ENCODE data around the gene LRRK1.

LRRK1 gene

DNA sequence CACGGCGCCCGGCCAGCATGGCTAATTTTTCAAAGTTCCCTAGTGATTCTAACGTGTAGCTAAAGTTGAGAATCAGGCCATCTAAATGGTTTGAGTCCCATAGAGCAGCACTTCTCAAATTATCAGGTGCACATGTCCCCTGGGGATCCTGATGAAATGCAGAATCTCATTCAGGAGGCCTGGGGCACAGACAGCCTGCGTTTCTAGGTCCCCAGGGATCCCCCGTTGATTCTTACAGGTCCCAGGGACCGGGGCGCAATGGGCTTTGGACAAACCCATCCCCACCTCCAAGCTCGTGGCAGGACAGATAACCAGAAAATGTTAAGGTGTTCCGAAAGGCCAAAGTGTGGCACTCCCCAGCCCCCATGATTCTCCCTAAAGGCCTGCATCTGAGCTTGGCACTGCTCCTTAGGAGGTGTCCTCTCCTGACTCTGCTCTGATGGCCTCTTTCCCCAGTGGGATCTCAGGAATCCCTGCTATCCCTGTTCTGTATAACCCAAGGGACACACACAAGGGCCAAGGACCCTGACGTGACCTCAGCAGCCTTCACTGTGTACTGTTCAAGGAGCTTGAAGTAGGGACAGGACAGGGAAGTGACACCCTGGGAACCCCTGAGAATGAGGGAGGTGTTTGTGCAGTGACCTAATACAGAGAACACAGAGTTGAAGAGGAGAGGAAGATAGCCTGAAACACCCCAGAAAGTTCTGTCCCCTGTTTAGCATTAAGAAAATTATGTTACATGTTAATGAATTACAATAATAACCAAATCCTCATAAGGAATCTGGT is 8.0 kb downstream of the LRRK1 start:
- intact Hi-C loops (cut with DNase I) = no loop called here

DNA sequence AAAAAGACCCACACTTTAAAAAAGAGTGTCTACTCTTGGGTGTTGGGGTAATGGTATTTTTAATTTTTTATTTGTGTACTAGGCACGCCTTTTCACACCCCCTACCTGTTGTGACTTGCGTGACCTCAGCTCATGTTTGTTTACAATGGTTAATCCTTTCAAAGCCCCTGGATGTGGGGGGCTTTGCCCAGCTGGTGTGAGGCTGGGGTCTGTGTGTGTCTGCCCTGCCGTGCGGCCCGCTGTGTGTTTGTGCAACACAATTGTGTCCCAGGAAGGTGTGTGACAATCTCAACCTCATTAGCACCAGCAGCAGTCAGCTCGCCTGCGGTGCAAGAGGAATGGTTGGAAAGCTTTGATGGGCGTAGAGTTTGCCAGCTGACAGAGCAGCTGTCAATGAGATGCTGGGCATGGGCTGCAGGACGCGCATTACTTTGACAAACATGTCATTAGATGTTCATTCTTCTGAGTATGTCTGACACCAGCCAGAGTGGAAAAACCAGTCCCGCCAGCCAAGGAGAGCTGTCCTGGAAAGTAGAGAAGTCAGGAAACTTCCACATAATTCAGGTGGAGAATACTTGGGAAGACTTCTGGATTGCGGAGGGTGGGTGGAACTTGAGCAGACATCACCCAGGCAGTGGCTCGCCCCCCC is 9.6 kb downstream of the LRRK1 start:
- no peak for DNase-seq
- intact Hi-C loops (cut with DNase I) = no loop called here

More for the DNA sequence above, 8.0 kb downstream of the LRRK1 start:
- peak in 1 of 42 donors; percentile 4 for DNase-seq

DNA sequence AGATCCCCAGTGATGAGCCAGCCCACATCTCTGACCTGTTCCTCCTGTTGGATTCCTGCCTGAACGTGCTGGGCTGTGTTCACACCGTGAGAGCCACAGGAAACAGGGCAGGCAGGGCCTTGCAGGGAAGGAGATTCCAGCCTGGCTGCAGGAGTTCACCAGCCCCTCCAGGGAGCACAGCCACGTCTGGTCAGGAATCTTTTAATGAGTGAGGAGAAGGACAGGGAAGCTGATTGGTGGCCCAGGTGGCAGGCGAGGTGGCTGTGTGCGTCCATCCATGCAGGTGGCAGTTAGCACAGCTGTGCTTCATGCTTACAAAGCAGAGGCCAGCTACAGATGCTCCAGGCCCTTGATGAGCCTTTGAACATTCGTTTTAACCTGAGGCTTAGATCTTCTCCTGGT is 10.5 kb downstream of the LRRK1 start:
- intact Hi-C loops (cut with DNase I) = no loop called here
- DNase-seq = no peak

DNA sequence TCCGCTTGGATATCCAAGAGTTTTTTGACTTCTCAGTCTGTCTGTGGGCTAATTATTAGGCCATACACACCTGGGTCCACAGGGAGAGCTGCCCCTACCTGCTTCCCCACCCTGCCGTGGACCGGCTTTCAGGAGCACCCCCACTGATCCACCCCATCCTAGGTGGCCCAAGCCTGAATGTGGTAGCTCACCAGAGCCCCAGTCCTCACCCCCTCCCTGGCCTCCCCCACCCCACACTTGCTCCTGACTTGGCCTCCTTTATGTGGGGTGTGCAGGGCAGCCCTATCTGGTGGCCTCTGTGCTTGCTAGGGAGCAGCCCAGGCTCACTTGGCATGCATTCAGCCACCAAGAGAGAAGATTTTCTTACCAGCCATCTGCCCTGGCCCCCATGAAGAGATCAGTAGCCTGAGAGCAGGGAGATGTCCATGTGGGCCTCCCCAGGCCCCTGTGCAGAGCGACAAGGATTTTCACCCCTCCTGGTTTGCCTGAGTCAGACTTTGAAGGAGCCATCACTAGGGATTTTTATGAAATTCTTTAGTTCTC is 11.2 kb downstream of the LRRK1 start:
- DNase-seq = no peak
- intact Hi-C loops (cut with DNase I) = no loop called here

DNA sequence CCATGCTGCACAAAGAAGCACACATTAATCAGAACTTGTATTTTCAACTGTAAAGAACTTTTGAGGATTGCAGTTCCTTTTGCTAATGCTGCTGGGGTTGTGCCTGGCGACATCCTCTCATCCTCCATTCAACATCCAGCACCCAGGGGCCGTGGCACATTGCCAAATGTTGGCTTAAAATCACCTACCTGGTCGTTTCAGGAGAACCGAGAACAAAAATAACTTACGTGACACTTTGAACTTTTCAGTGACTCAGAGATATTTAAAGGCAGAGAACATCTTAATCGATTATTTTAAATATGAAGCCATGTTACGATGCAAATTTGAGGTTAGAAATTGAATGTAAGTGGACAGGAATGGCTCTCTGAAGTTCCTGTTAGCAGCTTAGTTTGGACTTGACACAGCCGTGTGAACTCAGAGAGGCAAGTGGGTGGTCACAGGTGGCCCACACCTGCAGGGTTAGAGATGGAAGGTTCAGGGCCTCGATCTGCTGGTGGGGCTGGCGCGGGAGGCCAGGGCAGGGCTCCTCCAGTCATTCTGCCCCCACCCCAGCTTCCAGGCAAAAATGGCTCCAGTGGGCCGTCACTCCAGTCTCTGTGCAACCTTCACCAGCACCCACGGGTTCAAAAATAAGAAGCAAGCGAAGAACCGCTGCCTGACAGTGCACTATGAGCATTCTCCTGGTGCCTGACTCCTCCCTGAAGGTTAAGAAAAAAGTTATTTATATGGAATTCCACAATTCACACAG is 12.2 kb downstream of the LRRK1 start:
- no peak for DNase-seq
- intact Hi-C loops (cut with DNase I) = no loop called here

DNA sequence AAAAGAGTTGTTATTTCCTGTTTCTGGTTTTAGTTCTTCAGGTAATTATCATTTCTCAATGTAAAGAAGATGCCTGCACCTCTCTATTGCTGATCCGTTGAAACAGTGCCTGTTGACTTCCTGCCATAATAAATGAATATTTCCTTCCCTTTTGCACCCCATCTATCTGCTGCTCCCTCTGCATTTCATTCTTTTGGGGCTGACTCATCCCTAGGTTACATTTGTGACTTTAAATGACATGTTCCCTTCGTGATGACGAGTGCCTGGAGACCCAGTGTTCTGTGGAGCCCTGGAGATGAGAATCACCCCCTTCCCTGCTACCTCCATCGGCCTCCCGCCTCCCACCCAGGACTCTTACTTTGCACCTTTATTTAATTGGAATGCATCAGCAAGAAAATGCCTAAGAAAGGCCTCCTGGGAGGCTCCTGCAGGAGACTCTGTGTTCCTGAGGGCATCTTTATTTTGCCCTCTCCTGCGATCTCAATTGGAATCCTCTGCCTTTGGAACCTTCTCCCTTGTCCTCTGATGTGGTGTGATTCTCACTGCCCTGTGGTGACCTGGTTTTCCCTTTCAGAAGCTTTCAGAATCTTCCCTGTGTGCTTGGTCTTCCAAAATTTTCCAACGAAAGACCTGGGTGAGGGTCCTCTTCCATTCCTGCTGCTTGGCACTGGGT is 13.7 kb downstream of the LRRK1 start:
- intact Hi-C loops (cut with DNase I) = no loop called here
- no peak for DNase-seq

DNA sequence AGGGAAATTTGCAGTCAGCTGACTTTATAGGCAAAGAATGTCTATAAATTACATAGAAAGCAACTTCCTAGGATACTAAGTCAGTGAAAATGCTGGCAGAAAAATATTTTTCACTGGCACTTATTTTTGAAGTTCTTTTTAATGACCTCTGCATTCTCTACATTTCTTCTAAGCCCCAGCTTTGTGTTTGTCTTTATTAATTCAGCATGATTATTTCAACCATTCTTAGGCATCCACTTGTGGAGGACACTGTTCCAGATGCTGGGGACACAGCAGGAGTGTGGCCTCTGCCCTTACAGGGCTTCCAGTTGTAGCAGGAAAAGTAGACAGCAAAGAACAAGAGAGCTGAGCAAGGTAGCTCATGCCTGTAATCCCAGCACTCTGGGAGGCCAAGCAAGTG is 15.0 kb downstream of the LRRK1 start:
- intact Hi-C loops (cut with DNase I) = no loop called here
- no peak for DNase-seq

DNA sequence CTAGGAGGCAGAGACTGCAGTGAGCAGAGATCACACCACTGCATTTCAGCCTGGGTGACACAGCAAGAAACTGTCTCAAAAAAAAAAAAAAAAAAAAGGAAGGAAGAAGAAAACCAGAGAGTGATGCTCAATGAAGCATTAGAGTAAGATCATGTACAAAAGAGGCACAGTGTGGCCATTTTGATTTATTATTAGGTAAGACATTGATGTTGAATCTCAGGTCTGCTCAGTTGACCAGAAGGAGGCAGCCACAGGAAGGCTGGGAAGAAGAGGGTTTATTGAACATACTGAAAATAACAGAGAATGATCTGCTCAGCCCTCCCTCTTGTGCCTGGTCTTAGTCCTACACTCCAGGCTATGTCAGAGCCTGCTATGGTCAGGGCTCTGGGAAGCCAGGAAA is 15.6 kb downstream of the LRRK1 start:
- no peak for DNase-seq
- intact Hi-C loops (cut with DNase I) = no loop called here

DNA sequence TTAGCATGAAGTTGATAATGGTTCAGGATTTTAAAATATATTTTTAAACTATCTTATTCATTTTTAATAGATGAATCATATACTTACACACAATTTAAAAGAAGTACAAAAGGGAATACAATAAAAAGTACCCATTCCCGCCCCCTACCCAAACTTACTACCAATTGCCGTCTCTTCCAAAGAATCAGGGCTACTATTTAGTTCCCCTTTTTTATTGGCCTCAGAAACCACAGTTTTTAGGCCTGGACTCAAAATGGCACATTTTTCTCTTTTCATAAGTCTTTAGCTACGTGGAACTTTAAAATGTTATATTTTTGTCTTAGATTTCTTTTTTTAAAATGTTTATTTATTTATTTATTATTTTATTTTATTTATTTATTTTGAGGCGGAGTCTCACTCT is 18.0 kb downstream of the LRRK1 start:
- intact Hi-C loops (cut with DNase I) = no loop called here
- no peak for DNase-seq

DNA sequence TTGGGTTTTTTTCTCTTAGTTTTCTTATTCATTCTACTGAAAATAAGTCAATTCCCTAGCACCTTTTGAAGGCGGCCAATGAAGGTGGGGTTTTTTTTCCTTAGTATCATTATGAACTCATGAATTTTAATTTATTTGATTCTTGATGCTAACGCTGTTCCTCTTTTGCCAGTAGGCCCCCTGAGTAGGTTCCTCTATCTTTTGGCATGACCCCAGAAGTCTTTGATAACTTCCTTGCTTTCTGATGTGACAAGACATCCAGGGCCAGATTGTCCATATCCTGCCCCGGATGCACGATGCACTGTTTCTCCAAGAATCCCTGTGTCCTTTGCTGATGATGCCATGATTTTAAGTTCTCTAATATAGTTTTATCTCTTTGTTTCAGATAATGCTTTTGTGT is 20.6 kb downstream of the LRRK1 start:
- no peak for DNase-seq
- intact Hi-C loops (cut with DNase I) = no loop called here

DNA sequence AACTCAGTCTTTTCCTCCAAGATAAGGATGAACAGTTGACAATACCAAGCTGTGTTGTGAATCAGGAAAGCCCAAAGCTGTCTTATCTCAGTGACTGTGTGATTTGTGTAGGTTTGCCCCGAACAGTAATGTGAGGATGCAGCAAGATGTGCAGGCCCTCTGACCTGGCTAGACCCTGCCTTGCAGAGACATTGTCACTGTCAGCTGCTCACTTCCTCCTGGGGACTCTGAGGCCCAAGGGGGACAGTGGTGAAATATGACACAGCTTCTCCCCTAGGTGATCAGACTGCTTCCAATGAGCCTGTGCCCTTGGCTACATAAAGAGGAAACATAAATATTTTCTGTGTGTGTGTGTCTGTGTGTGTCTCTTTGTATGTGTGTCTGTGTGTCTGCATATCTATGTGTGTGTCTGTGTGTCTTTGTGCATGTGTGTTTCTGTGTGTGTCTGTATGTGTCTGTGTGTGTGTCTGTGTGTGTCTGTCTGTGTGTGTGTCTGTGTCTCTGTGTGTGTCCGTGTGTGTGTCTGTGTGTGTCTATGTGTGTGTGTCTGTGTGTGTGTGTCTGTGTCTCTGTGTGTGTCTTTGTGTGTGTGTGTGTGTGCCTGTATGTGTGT is 21.7 kb downstream of the LRRK1 start:
- intact Hi-C loops (cut with DNase I) = no loop called here

DNA sequence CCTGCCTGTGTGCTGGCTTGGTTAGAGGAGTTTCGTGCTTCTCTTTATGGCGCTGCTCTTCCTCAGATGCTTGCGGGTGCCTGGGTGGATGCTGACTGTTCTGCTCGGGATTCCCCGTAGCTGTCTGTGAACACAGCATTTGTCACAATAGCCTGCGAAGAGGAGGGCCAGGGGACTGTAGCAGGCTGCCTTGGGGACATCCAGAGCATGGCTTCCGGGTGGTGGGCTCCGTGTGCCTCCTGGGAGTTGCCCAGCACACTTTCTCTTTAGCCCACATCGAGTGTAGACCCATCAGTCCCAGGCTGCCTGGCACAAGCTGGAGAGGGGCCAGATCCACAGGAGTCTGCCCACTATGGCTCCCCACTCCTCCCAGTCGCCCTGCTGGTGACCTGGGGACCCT is 22.4 kb downstream of the LRRK1 start:
- intact Hi-C loops (cut with DNase I) = no loop called here
- no peak for DNase-seq

More for the DNA sequence above, 21.7 kb downstream of the LRRK1 start:
- DNase-seq = no peak

DNA sequence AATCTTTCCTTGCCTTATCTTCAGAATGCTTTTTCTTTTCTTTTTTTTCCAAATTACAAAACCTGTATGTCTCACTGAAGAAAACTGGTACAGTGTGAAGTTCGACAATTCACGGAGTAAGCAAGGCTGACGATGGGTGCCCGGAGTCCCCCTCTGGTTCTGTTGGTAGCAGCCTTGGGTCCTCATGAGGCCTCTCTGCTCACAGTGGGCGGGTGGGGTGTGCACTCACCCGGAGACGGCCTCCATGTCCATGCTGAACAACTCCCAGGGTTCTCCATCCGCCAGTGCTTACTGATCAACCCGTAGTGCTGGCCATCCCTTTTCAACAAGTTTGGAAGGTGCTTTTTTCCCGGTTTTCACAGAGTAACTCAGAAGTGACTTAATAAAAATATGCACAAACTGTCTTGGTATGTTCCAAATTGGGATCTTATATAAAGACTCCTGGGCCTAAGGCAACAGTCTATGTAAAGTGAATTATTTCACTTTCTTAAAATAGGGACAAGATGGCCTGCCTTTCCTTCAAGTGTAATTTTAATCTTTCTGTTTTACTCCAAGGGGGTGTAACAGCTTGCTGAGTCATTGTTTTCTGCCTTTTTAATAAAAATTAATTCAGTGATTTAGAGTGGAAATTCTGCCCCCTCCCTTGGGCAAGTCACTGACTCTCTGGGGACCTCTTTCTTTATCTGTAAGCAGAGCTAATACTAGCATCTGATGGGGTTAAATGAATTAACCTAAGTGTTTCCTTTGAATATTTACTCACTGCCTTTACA is 23.7 kb downstream of the LRRK1 start:
- no peak for DNase-seq
- intact Hi-C loops (cut with DNase I) = no loop called here

DNA sequence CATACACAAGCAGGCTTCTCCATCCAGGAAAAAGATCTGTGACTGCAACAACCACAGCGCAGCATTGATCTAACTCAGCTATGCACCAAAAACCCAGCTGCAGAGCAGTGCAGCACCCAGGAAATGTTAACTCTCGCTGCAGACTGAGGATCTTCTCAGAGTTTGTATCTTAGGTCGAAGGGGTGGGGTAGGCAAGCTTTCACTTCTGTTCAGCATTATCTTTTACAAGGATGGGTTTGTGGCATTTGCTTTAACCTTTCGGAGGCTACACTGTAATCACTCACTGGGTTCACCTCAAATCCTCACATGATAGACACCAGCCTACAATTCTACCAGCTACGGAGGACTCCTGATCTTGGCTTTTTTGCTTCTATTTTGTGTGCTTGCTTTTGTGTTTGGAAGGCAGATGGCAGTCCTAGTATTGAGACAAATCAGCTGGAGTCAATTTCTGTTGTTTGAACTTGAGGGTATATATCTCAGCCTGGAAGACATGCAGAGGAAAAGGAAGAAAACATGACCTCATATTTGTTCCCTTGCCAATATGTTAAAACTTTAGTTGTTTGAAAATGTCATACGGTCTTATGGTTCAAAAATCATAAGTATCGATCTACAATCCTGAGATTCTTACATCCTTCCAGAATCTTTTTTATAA is 25.2 kb downstream of the LRRK1 start:
- no peak for DNase-seq
- intact Hi-C loops (cut with DNase I) = no loop called here

DNA sequence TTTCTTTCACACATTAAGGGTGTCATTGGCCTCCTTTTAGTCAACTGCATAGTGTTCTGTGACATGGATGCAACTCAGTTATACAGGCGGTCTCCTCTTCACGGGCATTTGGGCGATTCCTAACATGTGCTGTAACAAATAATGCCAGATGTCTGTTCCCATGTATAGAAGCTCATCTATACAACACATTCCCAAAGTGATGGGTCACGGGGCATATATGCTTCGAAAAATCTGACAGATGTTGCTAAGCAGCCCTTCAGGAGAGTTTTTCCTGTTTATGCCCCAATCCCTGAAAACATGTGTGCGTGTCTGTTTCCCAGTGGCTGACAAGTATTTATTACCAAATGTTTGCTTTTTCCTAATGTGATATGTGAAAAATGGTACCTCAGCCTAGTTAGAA is 25.8 kb downstream of the LRRK1 start:
- intact Hi-C loops (cut with DNase I) = no loop called here
- DNase-seq = no peak

DNA sequence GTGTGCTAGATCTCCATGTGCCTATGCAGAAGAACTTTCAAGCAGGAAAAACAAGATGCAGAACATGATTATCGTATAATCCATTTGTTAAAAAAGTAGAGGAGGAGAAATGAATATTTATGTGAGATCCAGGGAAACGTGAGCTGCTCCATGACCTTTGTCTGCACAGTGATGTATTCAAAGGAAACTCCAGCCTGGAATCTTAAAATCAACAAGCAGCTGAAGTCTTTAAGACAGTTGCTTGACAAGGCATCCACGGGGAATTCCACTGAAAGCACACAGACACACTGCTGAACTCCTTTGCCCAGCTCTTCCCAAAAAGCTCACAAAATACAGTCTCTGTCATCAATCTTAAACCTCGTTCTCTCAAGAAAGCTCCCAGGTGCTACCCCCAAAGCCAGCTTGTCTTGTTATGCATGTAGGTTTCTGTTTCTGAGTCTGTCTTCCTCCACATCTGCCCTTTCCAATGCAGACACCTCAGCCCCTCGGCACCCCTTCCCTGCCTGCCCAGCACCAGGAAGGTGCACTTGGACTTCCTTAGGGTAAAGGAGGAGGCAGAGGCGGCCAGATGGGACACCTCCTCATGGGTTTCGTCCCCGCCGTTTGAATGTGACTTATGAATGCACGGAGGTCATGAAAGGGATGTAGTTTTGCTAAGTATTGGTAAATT is 28.7 kb downstream of the LRRK1 start:
- intact Hi-C loops (cut with DNase I) = no loop called here

DNA sequence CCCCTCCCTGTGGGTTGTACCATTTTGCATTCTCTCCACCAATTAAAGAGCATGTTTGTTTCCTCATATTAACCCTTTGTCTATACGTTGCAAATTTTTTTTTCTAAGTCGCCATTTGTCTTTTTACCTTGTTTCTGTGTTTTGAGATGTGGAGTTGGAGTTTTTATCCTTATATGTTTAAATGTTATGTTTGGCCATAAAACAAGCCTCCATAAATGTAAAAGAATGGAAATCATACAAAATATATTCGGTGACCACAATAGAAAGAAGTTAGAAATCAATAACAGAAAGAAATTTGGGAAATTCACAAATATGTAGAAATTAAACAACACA is 29.2 kb downstream of the LRRK1 start:
- intact Hi-C loops (cut with DNase I) = no loop called here
- DNase-seq = no peak

More for the DNA sequence above, 28.7 kb downstream of the LRRK1 start:
- no peak for DNase-seq
